Measurements from ENCODE around the gene RABEPK.
"Not testable (repeated sequence)": the region's sequence is repeated elsewhere in the genome, so short reads cannot be mapped to it uniquely, and the experiment has no call there.

Gene RABEPK

GRCh38 chr9:125202846-125203618 is 2.7 kb downstream of the RABEPK start:
- Histone ChIP-seq H3K9me3 (ENCODE audit: low read length) (no peaks in the 10 kb centered on the region), H3K4me1 (ENCODE audit: insufficient read depth, low read length) (peaks cover 7% of the 10 kb centered on the region), H3K9ac (ENCODE audit: low read length) (no peak overlapping the region), H3K27ac (ENCODE audit: low read depth, low read length) (no peak overlapping the region), H3K4me3 (ENCODE audit: low read depth in 1 of 2, low read length in 2 of 2) (no peak overlapping the region), H3K36me3 (ENCODE audit: insufficient read depth, low read length) (peaks cover 37% of the 10 kb centered on the region), H3K27me3 (ENCODE audit: control insufficient read depth in 1 of 2, insufficient read depth in 2 of 2, low read length in 2 of 2) (no peaks in the 10 kb centered on the region)

DNA sequence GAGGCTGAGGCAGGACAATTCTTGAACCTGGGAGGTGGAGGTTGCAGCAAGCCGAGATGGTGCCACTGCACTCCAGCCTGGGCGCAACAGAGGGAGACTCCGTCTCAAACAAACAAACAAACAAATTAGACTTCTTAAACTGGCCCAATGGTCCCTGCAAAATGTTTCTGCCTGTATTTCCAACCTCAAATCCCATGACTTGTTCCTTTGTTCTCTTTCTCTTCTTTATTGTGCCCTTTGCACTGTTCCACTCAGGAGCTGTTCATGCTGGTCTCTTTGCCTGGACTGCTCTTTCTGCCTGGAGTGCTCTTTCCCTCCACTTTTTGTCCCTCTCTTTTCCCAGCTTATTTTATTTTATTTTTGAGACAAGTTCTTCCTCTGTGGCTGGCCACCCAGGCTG is 4.1 kb downstream of the RABEPK start:
- Histone ChIP-seq H3K27ac (ENCODE audit: low read depth, low read length) (no peak overlapping the region), H3K36me3 (ENCODE audit: insufficient read depth, low read length) (peaks cover 43% of the 10 kb centered on the region), H3K4me1 (ENCODE audit: insufficient read depth, low read length) (peaks cover 7% of the 10 kb centered on the region), H3K9ac (ENCODE audit: low read length) (no peak overlapping the region), H3K9me3 (ENCODE audit: low read length) (no peaks in the 10 kb centered on the region), H3K4me3 (ENCODE audit: low read depth in 1 of 2, low read length in 2 of 2) (no peak overlapping the region), H3K27me3 (ENCODE audit: control insufficient read depth in 1 of 2, insufficient read depth in 2 of 2, low read length in 2 of 2) (no peaks in the 10 kb centered on the region)

GRCh38 chr9:125214186-125214585 is 13.8 kb downstream of the RABEPK start:
- H3K27ac ChIP-seq (ENCODE audit: low read depth, low read length) = no peak overlapping the region
- H3K4me1 ChIP-seq (ENCODE audit: insufficient read depth, low read length) = no peaks in the 10 kb centered on the region
- H3K27me3 ChIP-seq (ENCODE audit: control insufficient read depth in 1 of 2, insufficient read depth in 2 of 2, low read length in 2 of 2) = no peaks in the 10 kb centered on the region
- no peak overlapping the region for H3K4me3 ChIP-seq (ENCODE audit: low read depth in 1 of 2, low read length in 2 of 2)
- no peak overlapping the region for H3K9ac ChIP-seq (ENCODE audit: low read length)
- H3K9me3 ChIP-seq (ENCODE audit: low read length) = no peaks in the 10 kb centered on the region
- H3K36me3 ChIP-seq (ENCODE audit: insufficient read depth, low read length) = peaks cover 21% of the 10 kb centered on the region

DNA sequence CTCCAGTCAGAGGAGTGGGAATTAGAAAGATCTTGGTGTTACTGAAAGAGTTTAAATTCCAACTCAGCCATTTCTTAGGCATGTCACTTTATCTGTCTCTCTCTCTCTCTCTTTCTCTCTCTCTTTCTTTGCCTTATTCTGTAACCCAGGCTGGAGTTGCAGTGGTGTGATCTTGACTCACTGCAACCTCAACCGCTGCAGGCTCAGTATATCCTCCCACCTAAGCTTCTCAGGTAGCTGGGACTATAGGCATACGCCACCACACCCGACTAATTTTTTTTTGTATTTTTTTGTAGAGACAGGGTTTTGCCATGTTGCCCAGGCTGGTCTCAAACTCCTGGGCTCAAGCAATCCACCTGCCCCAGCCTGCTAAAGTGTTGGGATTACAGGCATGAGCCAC is 18.3 kb downstream of the RABEPK start:
- Histone ChIP-seq H3K4me1 (ENCODE audit: insufficient read depth, low read length) (no peaks in the 10 kb centered on the region), H3K36me3 (ENCODE audit: insufficient read depth, low read length) (peaks cover 13% of the 10 kb centered on the region), H3K27me3 (ENCODE audit: control insufficient read depth in 1 of 2, insufficient read depth in 2 of 2, low read length in 2 of 2) (no peaks in the 10 kb centered on the region), H3K9ac (ENCODE audit: low read length) (no peak overlapping the region), H3K4me3 (ENCODE audit: low read depth in 1 of 2, low read length in 2 of 2) (no peak overlapping the region), H3K9me3 (ENCODE audit: low read length) (no peaks in the 10 kb centered on the region), H3K27ac (ENCODE audit: low read depth, low read length) (no peak overlapping the region)

- not testable (repeated sequence) for H3K4me1 ChIP-seq (ENCODE audit: insufficient read depth, low read length); H3K9me3 ChIP-seq (ENCODE audit: low read length); H3K27me3 ChIP-seq (ENCODE audit: control insufficient read depth in 1 of 2, insufficient read depth in 2 of 2, low read length in 2 of 2); H3K4me3 ChIP-seq (ENCODE audit: low read depth in 1 of 2, low read length in 2 of 2); H3K27ac ChIP-seq (ENCODE audit: low read depth, low read length); H3K9ac ChIP-seq (ENCODE audit: low read length)
- peaks cover 16% of the 10 kb centered on the region for H3K36me3 ChIP-seq (ENCODE audit: insufficient read depth, low read length)
These were observed 24.5 kb downstream of the RABEPK start for GRCh38 chr9:125224858-125225257.

DNA sequence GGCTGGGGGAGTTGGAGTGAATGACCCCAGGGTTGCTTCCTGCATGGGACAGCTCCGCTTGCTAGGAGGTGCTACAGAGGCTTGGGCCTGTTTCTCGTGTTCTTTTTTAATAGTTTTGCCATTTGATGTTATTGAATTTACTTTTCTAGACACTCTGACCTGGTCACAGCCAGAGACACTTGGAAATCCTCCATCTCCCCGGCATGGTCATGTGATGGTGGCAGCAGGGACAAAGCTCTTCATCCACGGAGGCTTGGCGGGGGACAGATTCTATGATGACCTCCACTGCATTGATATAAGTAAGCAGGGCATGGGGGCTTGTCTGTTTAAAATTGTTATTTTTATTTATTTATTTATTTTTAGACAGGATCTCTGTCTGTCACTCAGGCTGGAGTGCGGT is 27.4 kb downstream of the RABEPK start:
- Histone ChIP-seq H3K36me3 (ENCODE audit: insufficient read depth, low read length) (peaks cover 20% of the 10 kb centered on the region), H3K4me1 (ENCODE audit: insufficient read depth, low read length) (no peaks in the 10 kb centered on the region), H3K27ac (ENCODE audit: low read depth, low read length) (no peak overlapping the region), H3K9ac (ENCODE audit: low read length) (no peak overlapping the region), H3K27me3 (ENCODE audit: control insufficient read depth in 1 of 2, insufficient read depth in 2 of 2, low read length in 2 of 2) (no peaks in the 10 kb centered on the region), H3K4me3 (ENCODE audit: low read depth in 1 of 2, low read length in 2 of 2) (no peak overlapping the region), H3K9me3 (ENCODE audit: low read length) (no peaks in the 10 kb centered on the region)

DNA sequence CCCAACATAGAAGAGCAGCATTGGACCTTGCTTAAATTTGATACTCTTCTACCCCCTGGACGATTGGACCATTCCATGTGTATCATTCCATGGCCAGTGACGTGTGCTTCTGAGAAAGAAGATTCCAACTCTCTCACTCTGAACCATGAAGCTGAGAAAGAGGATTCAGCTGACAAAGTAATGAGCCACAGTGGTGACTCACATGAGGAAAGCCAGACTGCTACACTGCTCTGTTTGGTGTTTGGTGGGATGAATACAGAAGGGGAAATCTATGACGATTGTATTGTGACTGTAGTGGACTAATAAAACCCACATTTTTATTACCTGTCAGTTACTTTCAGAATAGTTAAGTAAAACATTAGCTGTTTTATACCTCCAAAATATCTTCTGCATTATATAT is 33.3 kb downstream of the RABEPK start:
- Histone ChIP-seq H3K4me3 (ENCODE audit: low read depth in 1 of 2, low read length in 2 of 2) (no peak overlapping the region), H3K9ac (ENCODE audit: low read length) (no peak overlapping the region), H3K27ac (ENCODE audit: low read depth, low read length) (peak overlapping the region; percentile 82), H3K36me3 (ENCODE audit: insufficient read depth, low read length) (peaks cover 64% of the 10 kb centered on the region), H3K27me3 (ENCODE audit: control insufficient read depth in 1 of 2, insufficient read depth in 2 of 2, low read length in 2 of 2) (no peaks in the 10 kb centered on the region), H3K9me3 (ENCODE audit: low read length) (no peaks in the 10 kb centered on the region), H3K4me1 (ENCODE audit: insufficient read depth, low read length) (peaks cover 37% of the 10 kb centered on the region)

GRCh38 chr9:125234099-125234498 is 33.8 kb downstream of the RABEPK start:
- H3K9ac ChIP-seq (ENCODE audit: low read length); H3K27me3 ChIP-seq (ENCODE audit: control insufficient read depth in 1 of 2, insufficient read depth in 2 of 2, low read length in 2 of 2); H3K9me3 ChIP-seq (ENCODE audit: low read length); H3K4me3 ChIP-seq (ENCODE audit: low read depth in 1 of 2, low read length in 2 of 2): not testable (repeated sequence)
- peaks cover 68% of the 10 kb centered on the region for H3K36me3 ChIP-seq (ENCODE audit: insufficient read depth, low read length)
- peak overlapping the region; percentile 82 for H3K27ac ChIP-seq (ENCODE audit: low read depth, low read length)
- peaks cover 41% of the 10 kb centered on the region for H3K4me1 ChIP-seq (ENCODE audit: insufficient read depth, low read length)

DNA sequence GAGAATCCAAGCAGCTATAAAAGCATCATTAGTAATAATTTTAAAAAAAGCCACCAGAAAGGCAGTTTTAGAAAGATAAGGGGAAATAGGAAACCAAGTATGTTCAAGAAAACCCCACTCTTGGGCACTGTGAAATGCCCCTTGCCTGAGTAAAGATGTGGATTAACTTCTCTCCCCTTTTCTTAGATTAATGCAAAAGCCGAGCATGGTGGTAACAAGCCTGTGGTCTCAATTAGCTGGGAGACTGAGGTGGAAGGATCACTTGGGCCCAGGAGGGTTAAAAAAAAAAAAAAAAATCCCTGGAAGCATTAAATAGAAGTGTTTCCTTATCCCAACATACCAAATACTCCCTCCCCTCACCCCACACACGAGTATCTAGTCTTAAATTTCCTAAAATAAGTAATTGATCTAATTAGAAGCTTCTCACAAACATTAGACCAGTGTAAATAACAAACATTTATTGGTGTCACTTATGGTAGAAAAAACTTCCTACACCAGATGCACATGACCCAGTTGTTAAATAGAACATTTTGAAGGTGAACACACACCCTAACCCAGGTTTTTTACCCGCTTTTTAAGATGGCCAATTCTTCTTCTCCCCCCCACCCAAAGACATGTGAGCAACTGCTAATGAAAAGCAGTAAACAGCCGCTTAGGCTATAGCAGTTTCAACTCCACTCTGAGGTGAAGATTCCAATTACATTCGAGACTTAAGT is 35.6 kb downstream of the RABEPK start:
- Histone ChIP-seq H3K36me3 (ENCODE audit: insufficient read depth, low read length) (peaks cover 60% of the 10 kb centered on the region), H3K27me3 (ENCODE audit: control insufficient read depth in 1 of 2, insufficient read depth in 2 of 2, low read length in 2 of 2) (no peaks in the 10 kb centered on the region), H3K9me3 (ENCODE audit: low read length) (no peaks in the 10 kb centered on the region), H3K4me1 (ENCODE audit: insufficient read depth, low read length) (peaks cover 50% of the 10 kb centered on the region), H3K4me3 (ENCODE audit: low read depth in 1 of 2, low read length in 2 of 2) (no peak overlapping the region), H3K27ac (ENCODE audit: low read depth, low read length) (no peak overlapping the region), H3K9ac (ENCODE audit: low read length) (peak overlapping the region; percentile 2)

GRCh38 chr9:125236520-125237159 is 36.3 kb downstream of the RABEPK start:
- H3K9ac ChIP-seq (ENCODE audit: low read length); H3K27ac ChIP-seq (ENCODE audit: low read depth, low read length); H3K4me3 ChIP-seq (ENCODE audit: low read depth in 1 of 2, low read length in 2 of 2); H3K27me3 ChIP-seq (ENCODE audit: control insufficient read depth in 1 of 2, insufficient read depth in 2 of 2, low read length in 2 of 2); H3K9me3 ChIP-seq (ENCODE audit: low read length): not testable (repeated sequence)
- peaks cover 60% of the 10 kb centered on the region for H3K36me3 ChIP-seq (ENCODE audit: insufficient read depth, low read length)
- H3K4me1 ChIP-seq (ENCODE audit: insufficient read depth, low read length) = peaks cover 50% of the 10 kb centered on the region

DNA sequence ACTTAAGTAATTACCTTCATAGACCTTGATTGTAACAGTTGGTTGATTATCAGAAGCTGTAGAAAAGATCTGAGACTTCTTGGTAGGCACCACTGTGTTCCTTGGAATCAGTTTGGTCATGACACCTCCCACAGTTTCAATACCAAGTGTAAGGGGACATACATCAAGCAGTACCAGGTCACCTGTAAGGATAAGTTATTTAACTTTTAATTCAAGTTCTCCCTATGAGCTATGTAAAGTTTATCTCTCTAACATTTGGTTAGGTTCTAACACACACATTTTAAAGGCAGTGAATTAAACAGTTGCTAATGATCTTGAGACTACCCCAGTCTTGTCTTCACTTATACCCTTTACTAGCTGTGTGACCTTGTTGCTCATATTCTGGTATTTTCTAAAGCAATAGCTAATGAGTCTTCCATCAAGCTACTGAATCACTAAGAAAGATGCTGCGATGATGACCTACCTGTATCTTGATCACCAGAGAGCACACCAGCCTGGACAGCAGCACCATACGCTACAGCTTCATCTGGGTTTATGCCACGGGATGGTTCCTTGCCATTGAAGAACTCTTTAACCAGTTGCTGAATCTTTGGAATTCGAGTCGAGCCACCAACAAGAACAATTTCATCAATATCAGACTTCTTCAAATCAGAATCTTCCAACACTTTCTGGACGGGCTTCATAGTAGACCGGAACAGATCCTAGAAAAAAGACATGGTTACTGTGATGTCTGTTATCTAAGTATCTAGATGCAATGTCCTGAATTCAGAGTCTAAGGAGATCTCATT is 38.0 kb downstream of the RABEPK start:
- Histone ChIP-seq H3K9ac (ENCODE audit: low read length) (peak overlapping the region; percentile 53), H3K4me1 (ENCODE audit: insufficient read depth, low read length) (peaks cover 57% of the 10 kb centered on the region), H3K27me3 (ENCODE audit: control insufficient read depth in 1 of 2, insufficient read depth in 2 of 2, low read length in 2 of 2) (no peaks in the 10 kb centered on the region), H3K27ac (ENCODE audit: low read depth, low read length) (no peak overlapping the region), H3K9me3 (ENCODE audit: low read length) (no peaks in the 10 kb centered on the region), H3K36me3 (ENCODE audit: insufficient read depth, low read length) (peaks cover 53% of the 10 kb centered on the region), H3K4me3 (ENCODE audit: low read depth in 1 of 2, low read length in 2 of 2) (peak overlapping the region in 1 of 2 donors; percentile 38)

Data from muscle layer of colon (tissue), 2 donors.